Measurements from ENCODE around the gene FAIM. TPM values are rescaled to one million over a fixed set of nuclear protein-coding genes. Genes with fewer than 3 reads are reported as not detected.
"Not testable (repeated sequence)": the region's sequence is repeated elsewhere in the genome, so short reads cannot be mapped to it uniquely, and the experiment has no call there.

FAIM gene
- total and polyA plus RNA-seq, 4 donors: 7.0 to 32.2 (median 17.4) TPM

- no peaks in the 10 kb centered on the region for H3K36me3 ChIP-seq (ENCODE audit: control insufficient read depth in 1 of 2, insufficient read depth in 2 of 2, low read length in 1 of 2)
- 41 to 43% methylated on average over 6 of the region's 6 CpGs for WGBS, 2 donors
- H3K9me3 ChIP-seq (ENCODE audit: control insufficient read depth, low read length): no peaks in the 10 kb centered on the region
- no peak for ATAC-seq (ENCODE audit: low FRiP score)
- H3K27ac ChIP-seq (ENCODE audit: low read depth in 1 of 2, low read length in 2 of 2): no peak overlapping the region
- H3K4me1 ChIP-seq (ENCODE audit: control insufficient read depth in 1 of 2, insufficient read depth in 2 of 2, low read length in 2 of 2): no peaks in the 10 kb centered on the region
- no peak overlapping the region for H3K4me3 ChIP-seq (ENCODE audit: low read length in 2 of 2)
- H3K27me3 ChIP-seq (ENCODE audit: control insufficient read depth in 1 of 2, insufficient read depth in 2 of 2, low read length in 1 of 2): no peaks in the 10 kb centered on the region
- no peak for DNase-seq
- intact Hi-C loops (cut with DNase I): loop anchor here (1.0 to 10.0 kb wide), 6 partner anchors 100 to 322 kb away; partner anchors contain the start of gene MRAS (in 1 of the 2)
These were observed 13.5 kb upstream of the FAIM start for GRCh38 chr3:138594935-138595610.

GRCh38 chr3:138597186-138597976, 11.2 kb upstream of the FAIM start:
- H3K27me3 ChIP-seq (ENCODE audit: control insufficient read depth in 1 of 2, insufficient read depth in 2 of 2, low read length in 1 of 2); DNase-seq; H3K4me1 ChIP-seq (ENCODE audit: control insufficient read depth in 1 of 2, insufficient read depth in 2 of 2, low read length in 2 of 2); H3K9me3 ChIP-seq (ENCODE audit: control insufficient read depth, low read length); ATAC-seq (ENCODE audit: low FRiP score); H3K36me3 ChIP-seq (ENCODE audit: control insufficient read depth in 1 of 2, insufficient read depth in 2 of 2, low read length in 1 of 2); H3K27ac ChIP-seq (ENCODE audit: low read depth in 1 of 2, low read length in 2 of 2); H3K4me3 ChIP-seq (ENCODE audit: low read length in 2 of 2): not testable (repeated sequence)
- 83 to 95% methylated on average over 6 of the region's 6 CpGs for WGBS, 2 donors
- intact Hi-C loops (cut with DNase I): loop anchor here (5.0 to 10.0 kb wide), 4 partner anchors 97 to 320 kb away; partner anchors contain the start of gene MRAS (in 1 of the 2)

DNA sequence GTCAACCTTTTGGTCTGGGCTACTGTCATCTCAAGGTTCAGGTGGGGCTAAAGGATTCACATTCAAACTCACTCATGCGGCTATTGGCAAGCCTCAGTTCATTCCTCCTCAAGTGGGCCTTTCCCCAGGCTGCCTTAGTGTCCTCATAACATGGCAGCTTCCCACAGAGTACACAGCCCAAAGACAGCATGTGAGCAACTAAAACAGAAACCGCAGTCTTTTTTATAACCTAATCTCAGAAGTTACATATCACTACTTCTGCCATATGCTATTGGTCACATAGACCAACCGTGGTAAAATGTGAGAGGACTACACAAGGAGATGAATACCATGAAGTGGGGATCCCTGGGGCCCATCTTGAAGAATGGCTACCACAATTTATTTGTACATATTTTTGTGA, 10.0 kb upstream of the FAIM start:
- H3K27me3 ChIP-seq (ENCODE audit: control insufficient read depth in 1 of 2, insufficient read depth in 2 of 2, low read length in 1 of 2): no peaks in the 10 kb centered on the region
- ATAC-seq (ENCODE audit: low FRiP score): no peak
- intact Hi-C loops (cut with DNase I): loop anchor here (5.0 to 10.0 kb wide), 4 partner anchors 96 to 319 kb away; partner anchors contain the start of gene MRAS (in 1 of the 2)
- no peaks in the 10 kb centered on the region for H3K9me3 ChIP-seq (ENCODE audit: control insufficient read depth, low read length)
- 94 to 97% methylated on average over 3 of the region's 3 CpGs for WGBS, 2 donors
- no peaks in the 10 kb centered on the region for H3K4me1 ChIP-seq (ENCODE audit: control insufficient read depth in 1 of 2, insufficient read depth in 2 of 2, low read length in 2 of 2)
- no peak overlapping the region for H3K27ac ChIP-seq (ENCODE audit: low read depth in 1 of 2, low read length in 2 of 2)
- H3K36me3 ChIP-seq (ENCODE audit: control insufficient read depth in 1 of 2, insufficient read depth in 2 of 2, low read length in 1 of 2): no peaks in the 10 kb centered on the region
- DNase-seq: no peak
- no peak overlapping the region for H3K4me3 ChIP-seq (ENCODE audit: low read length in 2 of 2)

- 41% methylated on average over 8 of the region's 8 CpGs for WGBS, 2 donors
- peak overlapping the region in 1 of 2 donors; percentile 59 for H3K27ac ChIP-seq (ENCODE audit: low read depth in 1 of 2, low read length in 2 of 2)
- no peak overlapping the region for H3K4me3 ChIP-seq (ENCODE audit: low read length in 2 of 2)
- intact Hi-C loops (cut with DNase I): no loop called here
- H3K4me1 ChIP-seq (ENCODE audit: control insufficient read depth in 1 of 2, insufficient read depth in 2 of 2, low read length in 2 of 2): no peaks in the 10 kb centered on the region
- no peaks in the 10 kb centered on the region for H3K9me3 ChIP-seq (ENCODE audit: control insufficient read depth, low read length)
- DNase-seq (peak in 1 of 2 donors; percentile 66), ATAC-seq (ENCODE audit: low FRiP score) (peak; percentile 50)
- H3K27me3 ChIP-seq (ENCODE audit: control insufficient read depth in 1 of 2, insufficient read depth in 2 of 2, low read length in 1 of 2): no peaks in the 10 kb centered on the region
- no peaks in the 10 kb centered on the region for H3K36me3 ChIP-seq (ENCODE audit: control insufficient read depth in 1 of 2, insufficient read depth in 2 of 2, low read length in 1 of 2)
These were observed 8.3 kb upstream of the FAIM start for GRCh38 chr3:138600100-138600745.

GRCh38 chr3:138601661-138602060, 6.9 kb upstream of the FAIM start:
- H3K27me3 ChIP-seq (ENCODE audit: control insufficient read depth in 1 of 2, insufficient read depth in 2 of 2, low read length in 1 of 2); H3K4me3 ChIP-seq (ENCODE audit: low read length in 2 of 2); DNase-seq; H3K4me1 ChIP-seq (ENCODE audit: control insufficient read depth in 1 of 2, insufficient read depth in 2 of 2, low read length in 2 of 2); intact Hi-C loops (cut with DNase I); H3K9me3 ChIP-seq (ENCODE audit: control insufficient read depth, low read length); ATAC-seq (ENCODE audit: low FRiP score); H3K36me3 ChIP-seq (ENCODE audit: control insufficient read depth in 1 of 2, insufficient read depth in 2 of 2, low read length in 1 of 2); H3K27ac ChIP-seq (ENCODE audit: low read depth in 1 of 2, low read length in 2 of 2): not testable (repeated sequence)
- 79 to 80% methylated on average over 2 of the region's 2 CpGs for WGBS, 2 donors

- 94 to 97% methylated on average over 5 of the region's 5 CpGs for WGBS, 2 donors
- H3K4me1 ChIP-seq (ENCODE audit: control insufficient read depth in 1 of 2, insufficient read depth in 2 of 2, low read length in 2 of 2); DNase-seq; H3K9me3 ChIP-seq (ENCODE audit: control insufficient read depth, low read length); H3K27me3 ChIP-seq (ENCODE audit: control insufficient read depth in 1 of 2, insufficient read depth in 2 of 2, low read length in 1 of 2); H3K4me3 ChIP-seq (ENCODE audit: low read length in 2 of 2); H3K27ac ChIP-seq (ENCODE audit: low read depth in 1 of 2, low read length in 2 of 2); H3K36me3 ChIP-seq (ENCODE audit: control insufficient read depth in 1 of 2, insufficient read depth in 2 of 2, low read length in 1 of 2); ATAC-seq (ENCODE audit: low FRiP score); intact Hi-C loops (cut with DNase I): not testable (repeated sequence)
These were observed 4.4 kb upstream of the FAIM start for GRCh38 chr3:138604106-138604595.

DNA sequence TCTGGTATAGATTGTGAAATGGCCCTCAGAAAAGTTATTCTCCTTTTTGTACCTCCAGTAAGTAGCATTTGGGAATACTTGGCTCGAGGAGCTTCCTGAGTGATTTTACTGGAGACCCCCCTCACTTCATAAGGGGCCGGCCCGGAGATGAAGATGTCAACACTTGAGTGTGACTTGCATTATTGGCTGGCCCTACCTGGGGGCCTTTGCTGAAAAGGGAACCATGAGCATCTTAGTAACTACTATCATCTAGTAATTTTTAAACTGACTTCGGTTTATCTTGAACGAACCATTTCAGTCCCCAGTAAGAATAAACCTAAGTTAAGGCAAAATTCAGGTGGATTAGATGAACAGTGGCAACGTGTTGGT, 1.3 kb downstream of the FAIM start:
- H3K9me3 ChIP-seq (ENCODE audit: control insufficient read depth, low read length): no peaks in the 10 kb centered on the region
- ATAC-seq (ENCODE audit: low FRiP score): no peak

DNA sequence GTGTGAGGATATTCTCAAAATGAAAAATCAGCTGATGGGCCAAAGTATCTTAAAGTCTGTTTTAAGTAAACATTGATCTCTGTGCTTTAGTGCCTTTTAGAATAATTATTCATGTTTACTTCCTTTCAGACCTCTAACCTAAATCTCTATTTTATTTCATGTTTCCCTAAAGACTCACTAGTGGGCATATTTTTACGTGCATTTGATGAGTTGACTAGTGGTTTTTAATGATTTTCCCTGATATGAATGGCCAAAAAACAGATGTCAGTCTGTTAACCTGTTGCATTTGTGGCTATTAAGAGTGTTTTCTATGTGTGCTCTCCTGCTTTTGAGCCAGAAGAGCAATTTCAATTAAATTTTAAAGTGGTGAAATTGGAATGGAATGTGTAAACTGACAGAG, 6.9 kb downstream of the FAIM start:
- DNase-seq (no peak), ATAC-seq (ENCODE audit: low FRiP score) (no peak)
- Histone ChIP-seq H3K9me3 (ENCODE audit: control insufficient read depth, low read length) (no peaks in the 10 kb centered on the region), H3K4me3 (ENCODE audit: low read length in 2 of 2) (no peak overlapping the region), H3K27me3 (ENCODE audit: control insufficient read depth in 1 of 2, insufficient read depth in 2 of 2, low read length in 1 of 2) (no peaks in the 10 kb centered on the region), H3K27ac (ENCODE audit: low read depth in 1 of 2, low read length in 2 of 2) (no peak overlapping the region), H3K36me3 (ENCODE audit: control insufficient read depth in 1 of 2, insufficient read depth in 2 of 2, low read length in 1 of 2) (peaks cover 0 to under 1% of the 10 kb centered on the region in 2 donors), H3K4me1 (ENCODE audit: control insufficient read depth in 1 of 2, insufficient read depth in 2 of 2, low read length in 2 of 2) (peaks cover 0 to 3% of the 10 kb centered on the region in 2 donors)
- WGBS, 2 donors: 95 to 96% methylated on average over 1 of the region's 1 CpG
- intact Hi-C loops (cut with DNase I): no loop called here

More for the DNA sequence above, 1.3 kb downstream of the FAIM start:
- intact Hi-C loops (cut with DNase I): loop anchor here in 1 of 2 donors (5.0 kb wide), 1 partner anchor 307 kb away; no protein-coding TSS in a partner anchor
- 48 to 54% methylated on average over 6 of the region's 6 CpGs for WGBS, 2 donors
- H3K27me3 ChIP-seq (ENCODE audit: control insufficient read depth in 1 of 2, insufficient read depth in 2 of 2, low read length in 1 of 2): no peaks in the 10 kb centered on the region
- no peak for DNase-seq
- H3K27ac ChIP-seq (ENCODE audit: low read depth in 1 of 2, low read length in 2 of 2): peak overlapping the region; percentile 37 to 97
- no peaks in the 10 kb centered on the region for H3K4me1 ChIP-seq (ENCODE audit: control insufficient read depth in 1 of 2, insufficient read depth in 2 of 2, low read length in 2 of 2)
- peak overlapping the region; percentile 59 to 76 for H3K4me3 ChIP-seq (ENCODE audit: low read length in 2 of 2)
- H3K36me3 ChIP-seq (ENCODE audit: control insufficient read depth in 1 of 2, insufficient read depth in 2 of 2, low read length in 1 of 2): no peaks in the 10 kb centered on the region
